ENCODE measurements around the gene DGCR2. TPM values are rescaled to one million over a fixed set of nuclear protein-coding genes. Genes with fewer than 3 reads are reported as not detected.

The DGCR2 gene
- total and polyA plus RNA-seq, 2 of the 4 experiments (the other 2 are of a cell fraction) = 17.2 to 35.4 TPM

DNA sequence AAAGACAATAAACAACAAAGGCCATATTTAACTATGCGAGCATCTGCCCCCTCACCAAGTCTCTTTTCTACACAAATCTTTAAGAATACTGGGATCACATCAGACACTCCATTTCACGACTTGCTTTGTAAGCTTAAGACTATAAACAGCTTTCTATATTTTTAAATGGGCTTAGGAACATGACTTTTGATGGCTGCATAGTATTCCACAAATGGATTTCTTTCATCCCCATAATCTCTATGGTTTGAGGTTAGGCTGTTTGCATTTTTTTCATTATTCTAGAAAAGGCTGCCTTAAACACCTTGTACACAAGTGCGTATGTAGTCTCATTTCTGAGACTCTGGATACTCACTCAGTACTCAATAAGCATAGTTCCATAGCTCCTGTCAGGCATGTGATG lies 52.8 kb downstream of the DGCR2 start:
- Histone ChIP-seq H3K56ac (ENCODE audit: extremely low read depth, insufficient read depth, low read length) (no peak overlapping the region), H3K4me1 (ENCODE audit: control insufficient read depth, insufficient read depth, low read length) (peaks cover 6% of the 10 kb centered on the region), H3K4me2 (ENCODE audit: low read depth, low read length) (no peak overlapping the region), H2BK20ac (ENCODE audit: low read depth, low read length) (no peak overlapping the region), H2BK5ac (ENCODE audit: low read depth, low read length, poor library complexity, severe bottlenecking) (no peak overlapping the region), H4K8ac (ENCODE audit: low read depth in 2 of 2, low read length in 2 of 2) (no peak overlapping the region), H3K23ac (ENCODE audit: low read depth, low read length) (no peak overlapping the region), H4K5ac (ENCODE audit: low read depth, low read length) (no peak overlapping the region), H2AK5ac (ENCODE audit: low read depth, low read length) (no peak overlapping the region), H3K36me3 (ENCODE audit: control insufficient read depth, insufficient read depth, low read length) (peaks cover 25% of the 10 kb centered on the region), H2AK9ac (replicated peaks; ENCODE audit: low read depth, low read length, poor library complexity) (no peak overlapping the region), H3K9me1 (ENCODE audit: insufficient read depth, low read length) (peaks cover 3% of the 10 kb centered on the region), H4K20me1 (ENCODE audit: insufficient read depth, low read length) (peaks cover 20% of the 10 kb centered on the region), H2BK120ac (ENCODE audit: low read depth, low read length) (no peak overlapping the region), H4K91ac (ENCODE audit: insufficient read depth, low read depth, low read length) (no peak overlapping the region), H3K4me3 (ENCODE audit: insufficient read depth, low read depth, low read length) (no peak overlapping the region), H3K14ac (replicated peaks; ENCODE audit: low read depth, low read length) (no peak overlapping the region), H2AFZ (replicated peaks; ENCODE audit: low read length, poor library complexity) (no peak overlapping the region), H2BK15ac (ENCODE audit: low read depth, low read length) (no peak overlapping the region), H3K9ac (ENCODE audit: low read depth, low read length) (no peak overlapping the region), H3K27ac (ENCODE audit: insufficient read depth, low read length) (no peak overlapping the region), H3K4ac (ENCODE audit: low read depth, low read length) (no peak overlapping the region), H3K27me3 (ENCODE audit: control insufficient read depth, insufficient read depth, low read length) (no peaks in the 10 kb centered on the region), H3K9me3 (ENCODE audit: control insufficient read depth, insufficient read depth, low read length) (no peaks in the 10 kb centered on the region), H3K18ac (ENCODE audit: low read depth, low read length) (no peak overlapping the region), H3K79me1 (ENCODE audit: low read depth in 1 of 2, low read length in 2 of 2) (peaks cover 6 to 18% of the 10 kb centered on the region in 2 experiments; a peak in 3 of 4 replicates)
- DNase-seq (no peak), ATAC-seq (ENCODE audit: low read depth) (no peak)
- dilution Hi-C loops (cut with HindIII; ENCODE audit: low sequenced_read_pairs, unreplicated experiment) = no loop called here
- no TSS peak for BruUV-seq (replicated peaks)
- ChIA-PET CTCF (no interaction called here), POLR2A (ENCODE audit: unreplicated experiment) (no interaction called here)
- in situ Hi-C loops (cut with MboI; ENCODE audit: low sequenced_read_pairs) = no loop called here
- intact Hi-C loops (cut with micrococcal nuclease) = no loop called here
- no peak for TF ChIP-seq RCOR1 (IDR thresholded peaks at IDR 0.05; ENCODE audit: insufficient replicate concordance, low read length)
- no peak for TF ChIP-seq CHD1 (IDR thresholded peaks at IDR 0.05; ENCODE audit: low read depth, low read length)
- TF ChIP-seq RFX5 (IDR thresholded peaks at IDR 0.05; ENCODE audit: low read depth, low read length) = no peak
- TF ChIP-seq SMC3 (IDR thresholded peaks at IDR 0.05; ENCODE audit: low read depth, low read length) = no peak
- TF ChIP-seq, protein P1, sequence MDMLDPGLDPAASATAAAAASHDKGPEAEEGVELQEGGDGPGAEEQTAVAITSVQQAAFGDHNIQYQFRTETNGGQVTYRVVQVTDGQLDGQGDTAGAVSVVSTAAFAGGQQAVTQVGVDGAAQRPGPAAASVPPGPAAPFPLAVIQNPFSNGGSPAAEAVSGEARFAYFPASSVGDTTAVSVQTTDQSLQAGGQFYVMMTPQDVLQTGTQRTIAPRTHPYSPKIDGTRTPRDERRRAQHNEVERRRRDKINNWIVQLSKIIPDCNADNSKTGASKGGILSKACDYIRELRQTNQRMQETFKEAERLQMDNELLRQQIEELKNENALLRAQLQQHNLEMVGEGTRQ (IDR thresholded peaks at IDR 0.05; ENCODE audit: low read depth, low read length) = no peak
- no peak for TF ChIP-seq ELK1 (IDR thresholded peaks at IDR 0.05; ENCODE audit: borderline replicate concordance, low read depth, low read length)
- TF ChIP-seq CTCF (conservative IDR thresholded peaks at IDR 0.05; ENCODE audit: low read depth, low read length) = no peak
- no peak for TF ChIP-seq MXI1 (IDR thresholded peaks at IDR 0.05; ENCODE audit: borderline replicate concordance, low read depth, low read length)
- no peak for TF ChIP-seq RAD21 (IDR thresholded peaks at IDR 0.05; ENCODE audit: low read length)
- TF ChIP-seq MAZ (IDR thresholded peaks at IDR 0.05; ENCODE audit: borderline replicate concordance, low read depth, low read length) = no peak
- no peak for TF ChIP-seq FOS (IDR thresholded peaks at IDR 0.05; ENCODE audit: low read depth, low read length)
- no peak for TF ChIP-seq CEBPB (IDR thresholded peaks at IDR 0.05; ENCODE audit: low read depth, low read length)
- no peak for TF ChIP-seq MAFK (IDR thresholded peaks at IDR 0.05; ENCODE audit: low read depth, low read length)
- no CpG with 5 or more reads among the region's 3 CpGs for WGBS, 2 experiments (ENCODE audit: extremely low coverage in 2 of 2, insufficient read length in 1 of 2)

Data from IMR-90 (cell line).